Stimulated activated CD4-positive, alpha-beta T cell treated with anti-CD3 and anti-CD28 coated beads, Interleukin-15, amount 100 ng/mL, for 48 hours (primary cell): ENCODE measurements around the gene NPSR1.
"Not testable (repeated sequence)": the region's sequence is repeated elsewhere in the genome, so short reads cannot be mapped to it uniquely, and the experiment has no call there.

Experiments
- DNase-seq, 2 donors: peaks; one replicate each; pipeline ENCODE4 v3.0.0-alpha.2; 2020; ENCODE audit warnings: low read depth in 2 of 2

Gene NPSR1

DNA sequence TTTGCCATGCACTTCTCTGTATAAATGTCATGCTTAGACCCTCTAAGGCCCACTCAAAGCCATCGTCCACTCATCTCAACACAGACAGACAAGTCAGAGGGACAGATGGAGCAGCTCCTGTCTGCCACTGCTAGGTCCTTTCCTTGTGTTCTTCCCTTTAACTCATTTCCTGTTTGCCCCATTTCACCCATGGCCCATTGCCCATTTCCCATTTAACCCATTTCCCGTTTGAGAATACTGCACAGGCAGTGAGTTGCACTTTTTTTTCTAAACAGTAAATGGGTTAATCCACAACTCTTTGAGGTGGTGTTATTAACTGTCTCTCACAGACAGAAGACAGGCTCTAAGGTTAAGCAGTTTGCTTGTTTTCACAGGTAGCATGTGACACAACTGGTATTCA is 179.3 kb downstream of the NPSR1 start:
- no peak for DNase-seq

GRCh38 chr7:34837801-34838201 is 179.8 kb downstream of the NPSR1 start:
- DNase-seq, result no peak

DNA sequence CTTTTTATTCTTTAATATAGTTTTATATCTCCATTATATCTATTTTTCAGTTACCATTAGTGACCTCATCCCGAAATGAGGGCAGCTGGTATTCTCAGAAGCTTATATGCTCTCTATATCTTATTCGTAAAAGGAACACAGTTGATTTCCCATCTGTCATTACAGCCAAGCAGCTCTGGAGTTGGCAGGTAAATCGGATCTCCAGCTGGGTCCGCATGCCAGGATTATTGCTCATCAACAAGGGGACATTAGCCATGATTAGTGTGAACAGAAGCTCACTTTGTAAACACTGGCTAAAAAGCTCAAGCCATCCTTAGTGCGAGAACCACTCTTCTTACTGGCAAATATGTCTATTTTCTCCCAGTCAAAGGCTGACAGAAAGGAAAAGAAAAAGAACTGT is 180.3 kb downstream of the NPSR1 start:
- no peak for DNase-seq

DNA sequence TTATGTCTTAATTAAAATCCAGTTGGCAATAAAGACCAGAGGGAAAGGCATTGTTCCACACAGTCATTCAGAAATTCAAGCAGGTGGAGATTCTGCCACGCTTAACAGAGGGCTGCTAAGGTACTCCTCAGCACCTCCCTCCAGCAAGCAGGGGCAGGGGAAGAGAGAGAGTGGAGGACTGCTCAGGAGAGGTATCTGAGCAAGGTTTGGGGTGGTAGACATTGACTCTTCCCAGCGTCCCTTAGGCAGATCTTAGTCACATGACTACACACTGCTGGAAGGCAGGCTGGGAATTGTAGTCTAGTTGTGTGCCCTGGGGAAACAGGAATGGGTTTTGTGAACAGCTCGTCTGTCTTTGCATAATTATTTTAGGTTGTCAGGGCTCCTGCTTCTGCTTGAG is 181.6 kb downstream of the NPSR1 start:
- no peak for DNase-seq

DNA sequence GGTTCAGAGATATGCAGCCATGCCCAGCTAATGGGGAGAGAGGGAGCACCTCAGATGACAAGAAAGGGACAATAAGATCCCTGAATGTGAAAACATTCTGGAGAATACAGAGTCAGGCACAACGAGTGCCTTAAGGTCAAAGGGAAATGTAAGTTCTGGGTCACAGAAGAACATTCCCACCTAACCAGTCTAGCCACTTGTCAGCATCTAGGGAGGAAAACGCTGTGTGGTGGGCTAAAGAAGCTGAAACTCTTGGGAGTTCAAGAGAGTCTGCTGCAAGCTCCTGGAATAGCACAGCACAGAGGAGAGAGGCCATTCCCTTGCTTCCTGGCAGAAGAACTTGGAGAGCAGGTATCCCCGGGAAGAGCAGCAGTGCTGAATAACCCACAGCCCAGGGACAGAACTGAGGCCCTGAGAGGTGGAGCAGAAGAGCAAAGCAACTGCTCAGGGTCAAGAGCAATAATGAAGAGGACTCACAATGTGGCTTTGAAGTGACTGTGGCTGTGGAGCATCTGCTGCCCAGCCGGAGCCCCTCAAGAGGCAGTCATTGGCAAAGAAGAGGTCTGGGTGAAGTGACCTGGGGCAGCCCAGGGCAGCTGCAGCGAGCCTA is 182.3 kb downstream of the NPSR1 start:
- DNase-seq, result no peak

DNA sequence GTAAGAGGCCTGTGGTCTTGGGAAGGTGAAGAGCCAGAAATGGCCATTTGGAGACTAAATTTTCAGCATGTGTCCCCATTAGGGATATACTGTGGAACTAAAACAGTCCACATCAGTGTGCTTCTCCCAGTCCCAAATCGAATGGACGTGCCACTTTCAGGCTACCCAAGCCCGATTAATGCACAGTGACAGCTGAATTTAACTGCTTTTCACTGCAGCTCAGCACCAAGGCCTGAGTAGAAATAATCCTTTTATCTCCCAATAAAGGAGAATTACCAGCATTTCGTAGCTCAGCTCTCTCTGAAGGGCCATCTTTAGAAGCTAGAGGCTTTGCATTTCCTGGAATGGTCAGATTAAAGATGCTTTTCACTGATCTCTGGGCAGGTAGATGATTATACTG is 183.3 kb downstream of the NPSR1 start:
- DNase-seq, result no peak

DNA sequence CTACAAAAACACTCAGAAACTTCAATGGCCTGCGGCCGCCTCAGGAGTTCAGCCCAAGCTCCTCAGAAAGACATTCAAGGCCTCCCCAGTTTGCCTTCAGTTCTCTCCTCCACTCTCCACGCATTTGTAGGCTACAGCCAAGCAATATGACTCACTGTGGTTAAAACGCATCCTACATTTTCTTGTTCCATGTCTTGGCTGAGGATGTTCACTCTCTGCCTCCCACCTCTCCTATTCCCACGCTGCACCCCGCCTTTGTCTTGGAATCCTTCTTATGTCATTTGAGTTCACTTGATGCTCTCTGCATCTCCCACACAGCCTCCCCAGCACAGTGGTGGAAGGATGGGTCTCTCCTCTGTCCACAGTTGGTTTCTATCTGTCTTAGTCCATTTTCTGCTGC is 184.8 kb downstream of the NPSR1 start:
- no peak for DNase-seq

- no peak for DNase-seq
Observed at GRCh38 chr7:34844406-34844805, 186.4 kb downstream of the NPSR1 start.

- no peak for DNase-seq
Observed at GRCh38 chr7:34844936-34845665, 187.1 kb downstream of the NPSR1 start.

- DNase-seq, result no peak
Observed at GRCh38 chr7:34845666-34846361, 187.8 kb downstream of the NPSR1 start.

DNA sequence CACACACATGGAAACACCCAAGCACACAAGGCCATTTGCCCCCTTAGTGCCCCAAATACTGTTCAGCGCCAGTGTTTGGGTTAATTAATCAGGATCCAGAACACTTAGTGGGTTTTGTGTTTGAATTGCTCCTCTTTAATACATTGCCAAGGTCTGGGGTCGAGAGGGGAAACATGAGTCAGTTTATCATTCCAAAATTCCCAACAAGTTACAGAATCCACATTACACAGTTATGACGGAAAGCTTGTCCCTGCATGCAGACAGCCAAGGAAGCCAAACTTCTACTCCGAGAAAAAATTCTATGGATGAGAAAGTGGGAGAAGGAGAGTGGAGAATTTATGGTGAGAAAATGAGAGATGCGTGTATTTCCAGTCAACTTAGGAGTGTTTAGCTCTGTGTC is 189.0 kb downstream of the NPSR1 start:
- DNase-seq, result no peak

DNA sequence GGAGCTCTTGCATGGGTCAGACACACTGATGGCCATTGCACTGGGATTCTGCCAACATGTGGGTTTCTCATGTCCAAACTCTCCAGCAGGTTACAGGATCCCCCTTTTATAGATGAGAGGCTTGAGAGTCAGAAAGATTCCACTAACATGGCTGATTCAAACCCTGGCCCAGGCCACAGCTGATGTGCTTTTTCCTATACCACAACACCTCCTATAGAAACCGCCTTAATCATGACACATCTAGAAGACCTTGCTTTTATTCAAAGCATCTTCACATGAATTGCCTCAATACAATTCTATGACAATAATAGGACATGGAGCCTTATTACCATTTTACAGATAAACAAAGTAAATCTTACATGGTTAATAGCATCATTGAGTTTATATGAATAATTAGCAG is 190.7 kb downstream of the NPSR1 start:
- no peak for DNase-seq

- DNase-seq, result no peak
Observed at GRCh38 chr7:34849163-34849960, 191.3 kb downstream of the NPSR1 start.

DNA sequence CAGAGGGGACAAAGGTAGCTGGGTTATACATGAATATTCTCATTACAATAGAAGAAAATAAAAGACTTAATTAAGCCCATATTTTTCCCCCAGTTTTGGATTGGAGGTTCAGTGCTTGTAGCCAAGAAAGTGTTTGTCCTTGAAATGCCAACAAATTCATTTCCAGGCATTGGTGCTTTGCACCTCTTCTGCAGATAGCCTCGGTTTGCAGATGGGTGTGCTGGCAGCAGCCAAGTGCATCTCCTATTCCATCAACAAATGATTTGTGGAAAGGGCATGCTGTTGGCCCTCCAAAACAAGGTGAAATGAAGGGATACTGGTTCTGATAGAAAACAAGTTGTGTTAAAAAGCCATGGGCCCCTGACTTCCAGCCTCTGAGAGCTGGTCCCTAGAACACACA is 192.0 kb downstream of the NPSR1 start:
- no peak for DNase-seq

GRCh38 chr7:34850681-34851080 is 192.7 kb downstream of the NPSR1 start:
- DNase-seq, result no peak

DNA sequence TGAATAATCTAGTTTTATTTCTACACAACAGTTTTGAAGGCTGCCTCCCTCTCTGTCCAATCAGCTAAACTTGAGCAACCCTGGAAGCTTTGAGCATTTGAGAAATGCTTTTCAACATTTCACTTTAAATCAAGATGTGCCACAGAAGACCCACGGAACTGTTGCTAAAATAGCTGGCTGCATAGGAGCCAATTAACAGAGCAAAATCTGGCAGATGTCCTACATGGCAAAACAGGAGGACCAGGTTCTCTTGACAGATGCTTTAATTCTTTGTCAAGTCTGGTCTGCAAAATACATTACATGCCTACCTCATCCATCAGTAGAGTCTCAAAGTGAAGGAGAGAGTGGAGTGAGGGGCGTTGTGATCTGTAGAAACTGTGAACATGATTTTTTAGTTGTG is 193.4 kb downstream of the NPSR1 start:
- DNase-seq, result no peak

DNA sequence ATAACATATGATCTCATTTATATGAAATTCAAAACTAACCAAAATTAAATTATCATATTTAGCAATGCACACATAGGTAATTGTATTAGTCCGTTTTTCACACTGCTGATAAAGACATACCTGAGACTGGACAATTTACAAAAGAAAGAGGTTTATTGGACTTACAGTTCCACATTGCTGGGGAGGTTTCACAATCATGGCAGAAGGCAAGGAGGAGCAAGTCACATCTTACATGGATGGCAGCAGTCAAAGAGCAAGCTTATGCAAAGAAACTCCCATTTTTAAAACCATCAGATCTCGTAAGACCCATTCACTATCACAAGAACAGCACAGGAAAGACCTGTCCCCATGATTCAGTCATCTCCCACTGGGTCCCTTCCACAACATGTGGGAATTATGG is 200.4 kb downstream of the NPSR1 start:
- DNase-seq, result not testable (repeated sequence)

DNA sequence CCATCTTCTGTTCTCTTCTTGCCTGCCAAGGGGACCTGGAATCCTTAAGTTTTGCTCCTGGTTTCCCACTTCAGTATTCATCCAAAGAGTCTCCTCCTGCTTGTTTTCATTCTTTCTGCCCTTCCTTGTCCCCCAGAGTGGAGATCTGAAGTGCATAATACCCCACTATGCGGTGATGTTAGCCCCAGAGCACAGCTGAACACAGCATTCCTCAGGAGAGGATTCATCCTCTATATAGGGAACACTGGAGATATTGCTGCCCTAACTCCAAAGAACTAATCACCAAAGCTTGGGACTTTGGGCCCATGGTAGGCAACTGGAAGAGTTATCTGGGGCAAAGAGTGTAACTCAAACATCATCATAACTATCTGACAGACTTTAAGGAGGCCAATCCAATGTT is 201.3 kb downstream of the NPSR1 start:
- DNase-seq, result not testable (repeated sequence)

GRCh38 chr7:34866222-34866621 is 208.2 kb downstream of the NPSR1 start:
- DNase-seq, result not testable (repeated sequence)

DNA sequence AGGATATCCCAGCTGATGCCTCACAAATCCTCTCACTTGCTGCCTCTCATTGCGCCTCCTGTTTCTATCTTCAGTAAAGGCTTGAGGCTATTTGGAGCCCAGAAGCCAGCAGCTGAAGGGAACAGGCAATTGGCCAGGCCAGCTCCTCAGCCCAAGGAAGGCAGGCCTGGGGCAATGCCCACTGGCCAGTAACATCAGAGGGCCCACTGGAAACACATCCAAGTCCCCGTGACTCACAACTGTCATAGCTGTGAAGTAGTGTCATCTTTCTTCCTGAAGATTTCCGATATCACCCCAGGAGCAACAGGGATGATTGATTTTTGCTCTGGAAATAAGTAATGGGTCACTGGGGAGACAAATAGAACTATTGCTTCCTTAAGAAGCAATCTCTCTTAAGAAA is 209.3 kb downstream of the NPSR1 start:
- DNase-seq, result not testable (repeated sequence)

- DNase-seq, result not testable (repeated sequence)
Observed at GRCh38 chr7:34868602-34869001, 210.6 kb downstream of the NPSR1 start.

DNA sequence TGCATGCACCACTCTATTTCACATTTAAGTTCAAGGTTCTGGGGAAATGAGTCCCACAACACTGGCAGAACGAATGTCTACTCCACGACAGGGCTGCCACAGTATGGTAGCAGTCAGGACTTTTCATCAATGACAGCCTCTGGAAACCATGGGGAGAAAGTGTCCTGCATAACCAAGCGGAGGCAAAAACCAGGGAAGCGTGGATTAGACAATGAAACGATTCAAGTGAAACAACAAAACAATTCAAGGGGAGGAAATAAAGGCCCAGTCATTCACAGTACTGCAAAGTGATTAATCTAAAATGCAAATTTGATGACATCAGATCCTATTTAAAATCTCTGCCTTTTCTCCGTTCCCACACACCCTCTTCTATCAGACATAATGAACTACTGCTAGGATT is 211.0 kb downstream of the NPSR1 start:
- DNase-seq, result no peak
